ENCODE data around the gene CRYBA2.
A peak's percentile ranks its signal among the peaks of the same experiment; 100 is the strongest.

CRYBA2 gene, protein sequence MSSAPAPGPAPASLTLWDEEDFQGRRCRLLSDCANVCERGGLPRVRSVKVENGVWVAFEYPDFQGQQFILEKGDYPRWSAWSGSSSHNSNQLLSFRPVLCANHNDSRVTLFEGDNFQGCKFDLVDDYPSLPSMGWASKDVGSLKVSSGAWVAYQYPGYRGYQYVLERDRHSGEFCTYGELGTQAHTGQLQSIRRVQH

DNA sequence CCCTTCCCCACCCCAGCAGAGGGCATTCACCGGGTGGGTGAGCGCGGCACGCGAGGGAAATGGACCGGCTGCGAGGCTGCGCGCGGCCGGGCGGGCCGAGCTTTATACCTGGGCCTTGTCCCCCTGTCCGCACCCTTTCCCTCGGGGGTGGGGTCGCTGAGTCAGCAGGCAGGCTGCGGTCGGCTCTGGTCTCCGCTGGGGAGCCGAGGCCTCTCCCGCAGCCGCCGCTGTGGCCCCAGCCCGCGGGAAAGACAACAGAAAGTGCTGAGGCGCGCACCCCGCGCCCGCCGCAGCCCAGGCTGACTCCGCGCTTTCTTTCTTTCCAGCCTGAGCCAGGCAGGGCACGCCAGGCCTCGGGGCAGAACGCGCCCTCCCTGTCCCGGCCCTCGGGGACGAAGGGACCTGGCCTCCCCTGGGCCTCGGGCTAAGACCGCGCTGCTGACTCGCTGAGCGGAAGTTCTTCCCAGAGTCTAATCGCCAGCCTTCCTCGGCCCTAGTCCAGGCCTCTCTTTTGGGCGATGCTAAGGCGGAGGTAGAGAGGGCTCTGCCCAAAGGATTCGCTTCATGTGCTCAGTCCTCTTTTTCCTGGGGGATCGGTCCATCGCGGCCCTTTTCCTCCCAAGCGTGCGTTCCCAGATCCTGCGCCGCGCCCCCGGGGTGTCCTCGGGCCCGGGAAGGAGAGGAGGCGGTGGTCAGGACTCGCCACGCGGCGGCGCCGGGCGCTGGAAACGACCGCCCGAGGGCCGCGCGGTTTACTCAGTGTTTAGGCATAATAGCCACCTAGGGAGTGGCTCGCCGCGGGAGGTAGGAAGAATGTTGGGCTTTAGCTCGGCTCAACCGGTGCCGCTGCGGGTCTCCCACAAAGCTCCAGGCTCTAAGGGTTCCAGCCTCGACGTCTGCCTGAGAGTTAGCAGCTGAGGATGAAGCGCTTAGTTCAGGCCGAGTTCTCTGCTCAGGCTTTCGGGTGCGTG is at the start of gene CRYBA2:
Gene CRYBA2 (minus strand): TSS at position 78 of the 971 bp plus-strand sequence. CDS start 246 bp downstream, outside the sequence.
- peak; percentile 27 for DNase-seq

DNA sequence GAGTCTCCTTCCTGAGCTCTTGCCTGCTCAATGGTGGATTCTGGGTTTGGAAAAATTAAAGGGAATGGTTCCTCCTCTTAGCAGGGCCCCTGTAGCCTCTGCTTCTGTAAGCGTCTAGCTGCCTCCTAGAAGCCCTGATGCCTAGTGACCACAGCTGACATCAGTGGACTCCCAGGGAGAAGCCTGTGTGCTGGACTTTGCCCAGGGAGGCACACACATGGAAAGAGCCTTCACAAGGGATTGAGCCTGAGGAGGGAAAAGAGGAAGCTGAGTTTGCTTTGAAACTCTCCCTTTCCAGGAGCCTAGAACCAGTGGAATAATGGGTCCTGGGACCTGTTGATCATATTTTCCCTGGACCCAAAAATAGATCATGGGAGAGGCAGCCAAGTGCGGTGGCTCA is 49.5 kb upstream of the CRYBA2 start:
- DNase-seq, result no peak

DNA sequence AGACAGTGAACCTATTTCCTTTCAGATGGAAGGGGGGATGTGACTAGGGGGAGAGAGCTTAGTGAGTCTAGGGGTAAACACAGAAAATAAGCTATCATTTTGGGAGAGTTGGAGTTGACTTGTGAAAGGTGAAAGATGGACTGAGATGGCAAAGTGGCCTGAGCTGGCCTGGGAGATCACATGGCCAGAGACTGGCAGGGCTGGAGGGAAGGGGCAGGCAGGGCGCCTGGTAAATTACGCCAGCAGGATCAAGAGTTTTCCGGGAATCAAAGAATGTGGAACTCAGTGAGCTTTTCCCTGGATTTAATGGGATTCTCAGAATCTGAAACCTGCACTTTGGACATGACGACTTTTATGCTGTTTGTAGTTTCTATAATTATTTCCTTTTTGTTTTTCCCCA is 48.9 kb upstream of the CRYBA2 start:
- DNase-seq, result no peak

DNA sequence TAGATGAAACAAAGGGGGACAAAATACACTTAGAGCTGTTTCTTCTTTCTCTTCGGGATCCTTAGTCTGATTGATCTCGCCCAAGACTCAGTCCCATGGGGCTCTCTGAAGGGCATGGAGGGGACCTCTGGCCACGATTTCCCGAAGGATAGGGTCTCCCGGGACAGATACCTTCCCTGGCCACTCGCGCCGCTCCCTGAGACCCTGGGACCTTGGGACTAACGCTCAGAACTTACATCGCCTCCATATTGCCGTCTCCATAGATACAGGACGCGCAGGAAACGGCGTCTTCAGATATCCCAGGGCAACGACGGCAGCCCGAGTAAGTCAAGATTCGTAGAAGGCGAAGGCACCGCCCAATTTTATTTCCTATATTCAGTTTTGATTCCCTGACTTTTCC is 48.0 kb upstream of the CRYBA2 start, which contains the start of gene CFAP65:
Gene CFAP65 (minus strand): TSS at position 265 of the 400 bp plus-strand sequence. CDS start 2,468 bp downstream, outside the sequence.
- peak; percentile 32 for DNase-seq

DNA sequence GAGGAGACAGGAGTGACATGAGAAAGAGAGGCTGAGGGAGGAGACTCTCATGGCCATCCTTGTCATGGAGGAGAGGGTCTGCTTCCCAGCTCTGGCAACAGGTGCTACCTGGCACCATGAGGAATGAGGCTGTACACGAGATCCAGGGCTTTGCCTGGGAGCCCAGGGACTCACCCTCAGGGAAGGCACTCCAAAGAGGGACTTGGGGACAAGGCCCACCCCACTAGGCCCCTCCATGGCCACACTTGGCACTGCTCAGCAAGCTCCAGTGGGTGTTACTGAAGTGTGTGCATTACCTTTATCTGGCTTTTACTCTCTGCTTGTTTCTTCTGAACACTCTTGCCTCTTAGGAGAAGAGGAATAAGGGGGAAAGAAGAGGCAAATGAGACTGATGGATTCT is 45.4 kb upstream of the CRYBA2 start:
- DNase-seq, result no peak

DNA sequence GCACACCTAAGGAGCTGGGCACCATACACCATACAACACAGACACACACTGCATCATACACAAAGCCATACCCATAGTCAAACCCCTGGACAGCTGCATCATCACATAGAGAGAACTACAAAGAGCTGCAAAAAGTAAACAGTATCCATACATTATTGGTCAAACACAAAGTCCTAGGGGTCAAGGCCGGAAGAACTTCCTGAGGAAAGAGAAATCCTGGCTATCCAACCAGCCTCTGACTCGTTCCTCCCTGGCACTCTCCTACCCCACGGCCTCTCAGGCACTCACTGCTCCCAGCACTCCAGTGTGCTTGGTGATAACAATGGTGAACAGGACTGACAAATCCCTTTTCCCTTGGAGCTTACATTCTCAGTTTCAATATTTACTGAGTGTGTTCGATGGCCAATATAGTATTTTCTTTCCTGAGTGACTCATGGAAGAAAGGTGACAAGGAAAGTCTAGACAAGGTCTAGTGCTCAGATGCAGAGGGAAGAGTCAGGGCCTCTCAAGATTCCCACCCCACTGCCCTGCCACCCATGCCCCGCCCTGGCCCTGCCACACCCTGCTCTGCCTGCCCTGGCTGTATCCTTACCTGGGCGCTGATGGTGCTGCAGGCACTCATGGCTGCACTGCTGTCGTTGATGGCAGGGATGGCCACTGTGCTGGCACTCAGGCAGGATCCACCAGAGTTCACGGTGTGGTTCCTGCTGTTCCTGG is 44.7 kb upstream of the CRYBA2 start:
- no peak for DNase-seq

DNA sequence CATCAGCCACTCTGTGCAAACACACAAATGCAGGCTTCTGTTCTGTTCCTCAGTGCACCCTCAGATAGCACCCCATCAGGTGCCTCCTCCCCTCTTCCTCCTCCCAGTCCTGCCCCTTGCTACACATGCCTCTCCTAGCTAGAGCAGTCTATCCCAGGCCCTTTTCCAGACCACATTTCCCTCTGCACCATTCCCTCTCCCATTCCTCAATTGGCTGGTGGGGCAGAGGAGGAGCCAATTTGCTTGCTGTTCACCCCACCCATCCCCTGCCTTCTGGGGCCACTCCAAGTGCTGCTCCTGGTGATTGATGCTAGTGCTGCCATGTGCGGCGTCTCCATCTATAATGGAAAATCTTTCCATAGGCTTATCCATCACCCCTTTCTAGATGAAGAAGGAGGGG is 42.7 kb upstream of the CRYBA2 start:
- DNase-seq, result no peak

DNA sequence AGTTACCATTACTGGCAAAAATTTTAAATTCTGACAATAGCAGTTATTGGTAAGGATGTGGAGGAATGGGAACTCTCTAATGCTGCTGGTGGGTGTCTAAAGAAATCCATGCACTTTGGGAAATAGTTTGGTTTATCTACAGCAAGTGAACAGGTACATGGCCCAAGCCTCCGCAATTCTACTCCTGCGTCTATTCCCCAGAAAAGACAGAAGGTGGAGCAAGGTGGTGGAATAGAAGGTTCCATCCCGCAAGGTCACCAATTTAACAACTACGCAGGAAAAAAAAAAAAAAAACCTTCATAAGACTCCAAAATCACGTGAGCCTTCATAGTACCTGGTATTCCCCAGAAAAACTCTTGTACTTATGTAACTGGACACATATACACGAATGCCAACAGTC is 41.6 kb upstream of the CRYBA2 start:
- no peak for DNase-seq

DNA sequence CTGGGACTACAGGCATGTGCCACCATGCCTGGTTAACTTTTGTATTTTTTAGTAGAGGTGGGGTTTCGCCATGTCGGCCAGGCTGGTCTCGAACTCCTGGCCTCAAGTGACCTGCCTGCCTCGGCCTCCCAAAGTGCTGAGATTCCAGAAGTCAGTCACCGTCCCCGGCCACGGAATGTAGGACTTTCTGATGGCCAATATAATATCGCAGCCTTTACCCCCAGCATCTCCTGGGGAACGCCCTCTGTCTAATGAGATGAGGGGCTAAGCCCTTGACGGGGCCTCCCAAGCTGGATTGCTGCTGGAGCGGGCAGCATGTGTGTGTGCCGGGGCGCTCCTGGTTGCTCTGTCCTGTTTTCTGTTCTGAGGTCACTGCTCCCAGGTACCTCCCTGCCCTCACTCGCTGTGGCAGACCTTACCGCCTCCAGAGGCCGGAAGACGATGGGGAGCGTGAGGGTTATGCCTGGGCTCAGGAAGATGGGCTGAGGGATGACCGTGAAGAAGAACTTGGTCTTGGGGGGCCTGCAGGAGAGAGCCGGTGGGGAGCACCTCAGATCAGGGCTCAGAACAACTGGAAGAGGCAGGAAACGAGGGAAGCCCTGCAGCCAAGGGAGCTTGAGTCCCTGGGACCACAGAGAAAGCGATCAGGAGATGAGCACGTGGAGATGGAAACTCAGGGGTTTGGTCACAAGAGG is 39.0 kb upstream of the CRYBA2 start:
- DNase-seq, result no peak

DNA sequence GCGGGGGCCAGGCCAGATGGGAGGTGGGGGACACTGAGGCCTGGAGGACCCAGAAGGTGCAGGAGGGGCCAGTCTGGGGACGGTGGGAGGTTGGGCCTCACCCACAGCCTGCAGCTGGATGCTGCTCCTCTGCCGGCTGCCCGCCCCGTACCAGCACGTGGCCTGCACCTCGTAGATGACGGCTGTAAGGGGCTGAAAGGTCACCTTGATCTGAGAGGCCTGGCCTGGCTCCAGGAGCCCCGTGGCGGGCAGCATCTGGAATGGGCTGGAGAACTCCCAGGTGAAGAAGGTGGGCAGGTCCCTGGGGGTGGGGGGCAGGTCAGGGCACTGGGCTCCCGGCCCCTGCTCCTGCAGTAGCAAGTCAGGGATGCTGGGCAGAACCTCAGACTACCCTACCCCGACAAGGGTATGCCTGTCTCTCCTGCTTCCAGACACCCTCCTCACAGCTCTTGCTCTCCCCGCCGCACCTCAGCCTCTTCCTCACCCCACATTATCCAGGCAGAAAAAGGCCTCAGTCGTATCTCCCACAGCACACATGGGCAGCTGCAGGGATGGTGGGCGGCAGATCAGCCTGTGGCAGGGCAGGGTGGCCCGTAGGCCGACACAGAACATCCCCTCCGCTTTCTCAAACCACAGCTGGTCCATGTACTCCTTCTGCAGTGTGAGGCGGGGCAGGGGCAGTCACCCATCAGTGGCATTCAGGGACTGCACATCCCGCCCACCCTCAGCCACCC is 38.0 kb upstream of the CRYBA2 start:
- DNase-seq, result no peak

DNA sequence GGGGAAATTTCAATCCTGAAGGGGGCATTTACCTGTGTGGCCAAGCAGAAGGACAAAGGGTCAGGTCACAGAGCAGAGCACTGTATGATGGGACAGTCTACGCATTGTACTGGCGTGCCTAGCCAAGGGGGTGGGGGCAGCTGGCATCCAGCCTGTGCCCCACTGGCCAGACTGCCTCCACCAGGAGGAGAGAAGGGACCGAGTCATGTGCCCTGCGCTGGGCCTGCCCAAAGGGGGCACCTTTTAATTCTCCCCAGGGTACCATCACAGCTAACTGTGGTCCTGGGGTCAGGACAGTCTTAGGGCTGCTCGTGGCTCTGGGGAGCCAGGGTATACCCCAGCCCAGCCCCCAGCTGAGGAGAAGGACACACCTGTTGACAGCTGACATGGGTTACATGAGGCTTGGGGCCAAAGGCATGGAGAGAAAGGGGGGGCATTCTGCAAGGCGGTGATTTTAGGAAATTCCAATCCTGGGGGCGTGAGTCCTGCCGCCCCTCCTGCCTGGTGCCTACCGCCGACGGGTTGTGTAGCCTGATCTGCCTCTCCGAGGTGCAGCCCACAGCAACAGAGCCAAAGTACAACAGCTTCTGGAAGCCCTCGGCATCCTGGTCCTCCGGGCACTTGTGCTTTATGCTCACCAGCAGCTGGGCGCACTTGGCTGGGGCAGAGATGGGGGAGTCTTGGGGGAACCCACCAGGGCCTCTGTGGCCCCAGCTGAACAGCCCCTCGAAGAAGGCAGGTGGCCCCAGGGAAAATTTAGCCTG is 37.1 kb upstream of the CRYBA2 start:
- no peak for DNase-seq

DNA sequence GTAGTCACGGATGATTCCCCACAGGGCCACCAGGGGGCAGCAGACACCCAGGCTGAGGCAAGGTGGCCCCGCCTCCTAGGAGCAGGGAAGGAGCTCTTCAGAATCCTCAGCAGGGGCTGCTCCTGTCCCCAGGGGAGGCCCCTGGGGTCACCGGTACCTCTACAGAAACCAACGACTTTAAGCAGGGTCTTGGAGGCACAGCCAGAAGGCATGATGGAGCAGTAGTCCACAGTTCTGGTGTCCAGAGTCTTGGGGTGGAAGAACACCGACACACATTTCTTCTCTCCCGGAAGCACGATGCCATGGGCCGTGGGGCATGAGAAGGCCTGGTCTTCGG is 36.6 kb upstream of the CRYBA2 start:
- DNase-seq, result peak; percentile 34

DNA sequence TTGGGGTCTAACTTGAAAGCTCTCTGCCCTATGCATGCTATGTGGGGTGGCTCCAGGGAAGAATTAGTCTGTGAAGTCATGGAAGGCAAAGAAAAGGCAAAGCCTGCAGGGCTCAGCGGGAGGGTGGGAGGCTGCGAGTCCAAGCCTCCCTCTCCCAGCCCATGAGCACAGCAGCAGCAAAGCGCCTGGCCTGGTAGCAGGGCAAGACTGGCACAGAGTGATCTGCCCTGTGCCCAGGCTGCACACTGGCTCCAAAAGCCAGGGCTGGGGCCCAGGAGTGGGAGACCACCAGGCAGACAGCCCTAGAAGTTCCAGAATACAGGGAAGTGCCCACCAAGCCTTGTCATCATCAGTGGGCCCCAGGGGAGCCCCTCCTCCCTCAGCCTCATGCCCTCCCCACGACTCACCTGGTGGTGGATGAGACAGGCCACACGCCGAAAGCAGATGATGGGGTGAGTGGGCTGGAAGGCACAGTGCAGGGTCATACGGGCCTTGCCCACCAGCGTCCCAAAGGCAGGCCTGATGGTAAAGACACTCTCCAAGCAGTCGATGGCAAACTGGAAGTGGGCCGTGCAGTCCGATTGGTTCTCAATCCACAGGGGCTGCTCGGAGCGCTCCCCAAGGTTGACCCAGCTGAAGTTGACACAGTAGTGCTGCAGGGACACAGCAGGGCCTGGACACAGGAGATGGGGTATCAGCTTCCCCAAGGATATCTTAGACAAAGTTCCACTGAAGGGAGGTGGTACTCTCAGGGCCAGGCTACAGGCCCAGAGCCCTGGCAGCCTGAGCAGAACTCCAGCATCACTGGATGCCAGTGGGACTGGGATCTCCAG is 36.0 kb upstream of the CRYBA2 start:
- no peak for DNase-seq

DNA sequence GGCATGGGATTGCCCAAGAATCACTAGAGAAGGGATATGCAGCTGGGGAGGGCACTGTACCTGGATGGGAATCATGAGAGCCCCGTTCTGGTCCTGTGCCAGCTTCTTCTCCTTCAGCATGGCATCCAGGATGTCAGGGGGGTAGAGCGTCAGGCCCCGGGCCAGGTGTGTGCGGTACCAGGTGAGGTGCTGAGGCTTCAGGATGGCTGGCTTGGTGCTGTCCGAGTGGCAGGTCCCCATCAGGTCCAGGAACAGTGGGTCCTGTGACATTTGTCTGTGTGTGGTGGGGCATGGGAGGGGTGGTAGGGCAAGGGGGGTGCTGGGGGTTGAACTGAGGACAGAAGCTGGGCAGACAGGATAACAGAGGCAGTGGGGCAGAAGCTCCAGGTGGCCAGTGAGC is 34.9 kb upstream of the CRYBA2 start:
- DNase-seq, result no peak

DNA sequence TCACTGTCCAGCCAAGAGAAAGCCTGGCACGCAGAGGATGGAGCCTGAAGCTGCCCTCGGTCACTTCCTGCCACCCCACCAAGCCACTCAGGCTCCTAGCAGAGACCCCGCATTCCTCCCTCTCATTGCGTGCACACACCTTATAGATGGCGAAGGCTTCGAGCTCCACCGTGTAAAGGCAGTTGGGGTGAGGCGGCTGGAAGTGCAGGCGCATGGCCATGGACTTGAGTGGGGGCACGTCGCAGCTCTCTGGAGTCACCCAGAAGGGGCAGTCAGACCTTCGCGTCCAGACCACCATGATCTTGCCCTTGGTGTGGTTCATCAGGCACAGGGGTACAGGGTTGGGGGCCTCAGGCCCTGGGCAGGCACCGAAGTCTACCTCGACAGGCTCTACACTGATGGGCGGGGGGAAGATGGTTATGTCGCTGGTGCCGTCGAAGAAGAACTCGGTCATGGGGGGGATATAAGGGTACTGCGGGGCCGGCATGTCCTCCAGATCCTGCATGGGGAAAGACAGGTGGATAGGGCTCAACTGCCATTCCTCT is 34.4 kb upstream of the CRYBA2 start:
- DNase-seq, result no peak

DNA sequence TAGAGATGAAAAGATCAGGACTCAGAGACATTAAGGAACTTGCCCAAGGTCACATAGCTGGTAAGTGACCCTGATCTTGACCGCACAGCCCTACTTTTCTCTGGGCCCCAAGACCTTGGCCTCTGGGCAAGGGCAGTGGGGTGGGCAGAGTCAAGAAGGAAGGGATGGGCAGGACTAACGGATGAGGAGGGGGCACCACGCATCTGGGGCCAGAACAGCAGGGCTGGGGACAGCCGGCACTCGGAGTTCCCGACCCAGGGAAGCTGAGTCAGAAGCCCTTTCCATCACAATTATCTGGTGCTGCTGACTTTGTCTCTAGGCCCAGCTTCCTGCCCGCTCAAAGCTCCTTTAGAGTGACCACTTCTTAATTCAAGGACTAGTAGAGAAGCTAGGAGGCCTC is 33.7 kb upstream of the CRYBA2 start:
- DNase-seq, result no peak

DNA sequence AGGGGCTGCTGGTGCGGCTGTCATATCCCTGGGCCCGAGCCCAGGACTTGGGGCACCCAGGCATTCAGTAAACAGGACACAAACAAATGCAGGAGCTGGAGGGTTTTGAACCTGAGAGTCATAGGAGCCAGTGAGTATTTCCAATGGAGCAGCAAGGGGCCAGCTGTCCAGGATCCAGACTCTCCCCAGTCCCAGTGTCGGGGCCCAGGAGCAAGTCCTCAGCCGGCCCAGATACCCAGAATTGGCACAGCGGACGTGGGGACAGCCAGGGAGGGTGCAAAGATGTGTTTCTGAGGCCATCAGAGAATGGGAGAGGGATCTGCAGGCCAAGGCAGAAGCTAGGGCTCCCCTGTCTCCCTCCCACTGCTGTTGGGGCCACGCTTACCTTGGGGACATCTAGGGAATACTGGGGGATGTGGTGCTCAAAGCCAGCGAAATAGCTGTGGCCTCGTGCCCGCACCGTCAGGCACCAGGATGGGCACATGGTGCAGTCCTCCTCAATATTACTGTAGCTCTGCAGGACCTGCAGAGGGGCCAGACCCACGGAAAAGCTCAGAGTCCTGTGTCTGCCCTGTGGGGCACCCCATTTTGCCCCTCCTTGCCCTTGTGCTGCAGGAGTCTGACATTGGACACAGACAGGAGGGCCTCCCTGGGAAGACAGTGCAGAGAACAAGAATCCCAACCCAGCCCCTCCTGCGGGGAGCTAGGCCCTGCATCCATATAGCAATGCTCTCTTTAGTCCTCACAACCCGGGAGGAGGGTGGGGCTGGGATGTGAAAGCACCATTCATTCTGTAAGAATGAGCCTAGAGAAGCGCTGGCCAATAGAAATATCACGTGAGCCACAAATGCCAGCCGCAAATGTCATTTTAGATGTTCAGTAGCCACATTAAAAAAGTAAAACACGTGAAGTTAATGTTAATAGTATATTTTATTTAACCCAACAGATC is 32.7 kb upstream of the CRYBA2 start:
- DNase-seq, result no peak

DNA sequence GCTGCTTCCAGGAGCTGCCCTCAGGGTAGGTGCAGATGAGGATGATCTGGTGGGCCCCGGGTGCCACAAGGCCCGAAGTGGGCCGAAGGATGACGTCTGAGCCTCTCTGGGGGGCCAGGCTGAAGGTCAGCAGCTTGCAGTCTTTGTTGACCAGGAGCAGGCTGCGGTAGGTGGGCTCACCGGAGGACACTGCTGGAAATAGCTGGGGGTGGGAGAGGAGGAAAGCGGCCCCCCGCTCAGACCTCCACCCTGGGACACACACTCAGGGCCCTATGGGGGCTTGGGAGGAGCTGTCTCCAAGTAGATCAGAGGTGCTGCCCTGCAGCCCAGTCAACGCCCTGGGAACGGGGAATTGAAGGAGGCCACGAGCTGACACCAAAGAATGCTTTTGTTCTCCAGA is 30.8 kb upstream of the CRYBA2 start:
- no peak for DNase-seq

DNA sequence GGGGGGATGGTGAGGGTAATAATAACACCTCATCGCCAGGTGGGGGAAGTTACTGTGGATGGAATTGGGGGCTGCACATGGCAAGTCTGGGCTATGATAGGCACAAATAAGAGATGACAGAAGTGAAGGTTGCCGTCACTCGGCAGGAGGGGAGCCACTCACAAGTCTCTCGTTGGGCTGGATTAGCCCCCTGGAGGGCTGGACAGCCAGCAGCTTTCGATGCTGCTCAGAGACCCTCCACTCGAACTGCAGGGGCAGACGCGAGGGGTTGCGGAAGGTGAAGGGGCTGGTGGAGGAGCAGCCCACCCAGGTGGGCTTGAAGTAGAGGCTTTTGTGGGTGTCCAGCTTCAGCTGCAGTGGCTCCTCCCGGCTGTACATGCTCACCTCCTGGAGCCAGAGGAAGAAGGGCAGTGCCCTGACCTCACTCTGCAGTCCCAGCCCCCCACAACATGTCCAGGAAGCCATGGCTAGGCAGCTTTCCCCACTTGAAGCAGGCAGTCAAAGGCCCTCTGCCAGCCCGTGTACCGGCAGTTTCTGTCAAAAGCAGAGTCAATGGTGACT is 29.9 kb upstream of the CRYBA2 start:
- no peak for DNase-seq

Measured in NCI-H774 (cell line).